Keratinocyte (primary cell): ENCODE measurements around the gene ZRANB1.

Experiments used
- CTCF ChIP-seq, 3 experiments: IDR thresholded peaks in 1 of 3; conservative IDR thresholded peaks in 1 of 3; optimal IDR thresholded peaks in 1 of 3; 2 replicates in 2 of 3; 3 replicates in 1 of 3; pipeline versions ENCODE3 to v1.5.1; 2011; ENCODE audit warnings: low read length in 3 of 3, mild to moderate bottlenecking in 3 of 3, moderate library complexity in 2 of 3, control low read depth in 1 of 3, inconsistent platforms in 1 of 3; ENCODE audit not compliant: insufficient read depth in 2 of 3; ENCODE audit errors: extremely low read depth in 1 of 3
- EZH2 ChIP-seq: IDR thresholded peaks from one replicate; pipeline ENCODE4 v1.6.1; 2012; ENCODE audit warnings: inconsistent platforms, mild to moderate bottlenecking, low read length, moderate library complexity

- no peak for TF ChIP-seq CTCF (optimal IDR thresholded peaks at IDR 0.05 in 1 of 3, IDR thresholded peaks at IDR 0.05 in 1 of 3, conservative IDR thresholded peaks at IDR 0.05 in 1 of 3; ENCODE audit: extremely low read depth in 1 of 3, insufficient read depth in 2 of 3, low read length in 3 of 3)
- no peak for TF ChIP-seq EZH2
These were observed 91.4 kb downstream of the ZRANB1 start for GRCh38 chr10:125033146-125033924.
